GM23338 (cell line): ENCODE measurements around the gene CFAP141. TPM values are rescaled to one million over a fixed set of nuclear protein-coding genes. Genes with fewer than 3 reads are reported as not detected.

Source experiments
- ATAC-seq: fragments of 200-7000 bp; cut with Tn5 transposase; 3 replicates; pipeline ENCODE4 v1.9.1; 2020
- DNase-seq: peaks from one replicate; pipeline ENCODE4 v3.0.0-alpha.2; 2015; ENCODE audit warnings: low spot score
- H2AFZ ChIP-seq: fragments of 200-600 bp; sonication (generic); 2 replicates; pipeline ENCODE4 v1.8.0; 2016; ENCODE audit warnings: antibody characterized with exemption, mild to moderate bottlenecking, moderate library complexity
- H3F3A ChIP-seq: fragments of 200-600 bp; sonication (generic); replicated peaks from 2 replicates; pipeline ENCODE4 v1.8.0; 2017; ENCODE audit warnings: antibody characterized with exemption, mixed run types, low read depth
- H3K27ac ChIP-seq: fragments of 200-600 bp; sonication (generic); 2 replicates; pipeline ENCODE4 v1.6.1; 2016; ENCODE audit warnings: low read depth
- H3K27me3 ChIP-seq: fragments of 200-600 bp; sonication (generic); 2 replicates; pipeline ENCODE4 v1.8.0; 2016; ENCODE audit warnings: mild to moderate bottlenecking, mixed run types, moderate library complexity; ENCODE audit not compliant: insufficient read depth
- H3K36me3 ChIP-seq: fragments of 200-600 bp; sonication (generic); 2 replicates; pipeline ENCODE4 v1.8.0; 2016; ENCODE audit warnings: mild to moderate bottlenecking; ENCODE audit not compliant: insufficient read depth
- H3K4me1 ChIP-seq: fragments of 200-600 bp; sonication (generic); 2 replicates; pipeline ENCODE4 v1.8.0; 2016; ENCODE audit warnings: mild to moderate bottlenecking, moderate library complexity; ENCODE audit not compliant: insufficient read depth
- H3K4me2 ChIP-seq: fragments of 200-600 bp; sonication (generic); 2 replicates; pipeline ENCODE4 v1.7.1; 2017; ENCODE audit warnings: mixed run types
- H3K4me3 ChIP-seq: fragments of 200-600 bp; sonication (generic); 2 replicates; pipeline ENCODE4 v1.6.1; 2016; ENCODE audit warnings: mixed run types
- H3K79me2 ChIP-seq: fragments of 200-600 bp; sonication (generic); replicated peaks from 2 replicates; pipeline ENCODE4 v1.8.0; 2017; ENCODE audit warnings: mild to moderate bottlenecking; ENCODE audit not compliant: insufficient read depth
- H3K9me2 ChIP-seq: fragments of 200-600 bp; sonication (generic); 2 replicates; pipeline ENCODE4 v1.8.0; 2017; ENCODE audit not compliant: insufficient read depth
- H4K20me1 ChIP-seq: fragments of 200-600 bp; sonication (generic); replicated peaks from 2 replicates; pipeline ENCODE4 v1.8.0; 2017; ENCODE audit warnings: mild to moderate bottlenecking; ENCODE audit not compliant: insufficient read depth
- H3K27ac Mint-ChIP-seq: 2 replicates; pipeline ENCODE4 v1.8.0; 2020; ENCODE audit warnings: inconsistent platforms, mild to moderate bottlenecking, moderate library complexity, mixed read lengths
- H3K27me3 Mint-ChIP-seq: 3 replicates; pipeline ENCODE4 v1.8.0; 2022; ENCODE audit warnings: low read depth, mild to moderate bottlenecking, moderate library complexity, mixed read lengths, inconsistent platforms; ENCODE audit not compliant: insufficient read depth, poor library complexity
- H3K36me3 Mint-ChIP-seq: 3 replicates; pipeline ENCODE4 v1.8.0; 2021; ENCODE audit warnings: low read depth, mild to moderate bottlenecking, inconsistent platforms, moderate library complexity, mixed read lengths
- H3K4me1 Mint-ChIP-seq: 3 replicates; pipeline ENCODE4 v1.8.0; 2020; ENCODE audit warnings: mild to moderate bottlenecking, inconsistent platforms, mixed read lengths
- H3K4me3 Mint-ChIP-seq: 3 replicates; pipeline ENCODE4 v1.8.0; 2021; ENCODE audit warnings: moderate library complexity, mild to moderate bottlenecking, inconsistent platforms, mixed read lengths
- H3K9me3 Mint-ChIP-seq: 3 replicates; pipeline ENCODE4 v1.8.0; 2020; ENCODE audit warnings: moderate library complexity, mild to moderate bottlenecking, inconsistent platforms, mixed read lengths
- CREB1 ChIP-seq: fragments of 250-450 bp; sonication (Bioruptor Pico); IDR thresholded peaks from 2 replicates; pipeline ENCODE4 v1.5.0; 2020; ENCODE audit warnings: low read depth, mild to moderate bottlenecking, moderate library complexity
- CTCF ChIP-seq, 2 experiments: fragments of 200-600 bp in 1 of 2; sonication (generic) in 1 of 2; conservative IDR thresholded peaks; 2 replicates each; pipeline versions ENCODE4 v1.5.1 to v1.6.1; 2016 to 2017; ENCODE audit warnings: antibody characterized with exemption in 2 of 2, low read depth in 2 of 2, mild to moderate bottlenecking in 2 of 2, moderate library complexity in 1 of 2
- ETS1 ChIP-seq: IDR thresholded peaks from 2 replicates; pipeline ENCODE4 v1.6.1; 2016; ENCODE audit warnings: antibody characterized with exemption
- EZH2 ChIP-seq: fragments of 200-600 bp; sonication (generic); IDR thresholded peaks from one replicate; pipeline ENCODE4 v1.8.0; 2017; ENCODE audit warnings: antibody characterized with exemption, mild to moderate bottlenecking, low read depth; ENCODE audit not compliant: unreplicated experiment
- EZH2phosphoT487 ChIP-seq: fragments of 200-600 bp; sonication (generic); IDR thresholded peaks from one replicate; pipeline ENCODE4 v1.8.1; 2018; ENCODE audit warnings: antibody characterized with exemption; ENCODE audit not compliant: unreplicated experiment
- JUNB ChIP-seq: IDR thresholded peaks from one replicate; pipeline ENCODE4 v1.6.1; 2016; ENCODE audit warnings: antibody characterized with exemption; ENCODE audit not compliant: unreplicated experiment
- NANOG ChIP-seq: IDR thresholded peaks from 2 replicates; pipeline ENCODE4 v1.6.1; 2016; ENCODE audit warnings: antibody characterized with exemption, borderline replicate concordance
- POLR2AphosphoS5 ChIP-seq: IDR thresholded peaks from 2 replicates; pipeline ENCODE4 v1.6.1; 2016; ENCODE audit warnings: antibody characterized with exemption, low read depth
- REST ChIP-seq: IDR thresholded peaks from one replicate; pipeline ENCODE4 v1.6.1; 2018; ENCODE audit warnings: antibody characterized with exemption; ENCODE audit not compliant: unreplicated experiment
- STAT1 ChIP-seq: IDR thresholded peaks from one replicate; pipeline ENCODE4 v1.6.1; 2016; ENCODE audit warnings: antibody characterized with exemption; ENCODE audit not compliant: unreplicated experiment
- ZNF114 ChIP-seq: fragments of 250-450 bp; sonication (Bioruptor Pico); IDR thresholded peaks from 2 replicates; pipeline ENCODE4 v1.5.0; 2020; ENCODE audit warnings: mild to moderate bottlenecking, moderate library complexity
- ZNF331 ChIP-seq: fragments of 250-450 bp; sonication (Bioruptor Pico); IDR thresholded peaks from 2 replicates; pipeline ENCODE4 v1.5.0; 2020; ENCODE audit warnings: low read depth, mild to moderate bottlenecking, moderate library complexity
- ZNF462 ChIP-seq: fragments of 250-450 bp; sonication (Bioruptor Pico); IDR thresholded peaks from 2 replicates; pipeline ENCODE4 v1.5.0; 2020; ENCODE audit warnings: mild to moderate bottlenecking, moderate library complexity
- polyA plus RNA-seq: library from polyadenylated mRNA; unstranded; fragments of >200 nt; fragmentation: Nextera tagmentation; extraction: Ambion mirVana; gene quantifications from 2 replicates; pipeline ENCODE4 v1.2.1, GENCODE V29; 2016
- total RNA-seq: library from RNA; depleted of rRNA; stranded (reverse); fragments of >200 nt; shearing (Covaris generic); gene quantifications from 2 replicates; pipeline ENCODE4 v1.2.3, GENCODE V29; 2014

CFAP141 gene
- total and polyA plus RNA-seq, 2 experiments from 2014 or later: not detected

- no peaks in the 10 kb centered on the region for H3K9me3 Mint-ChIP-seq
- H3K27me3 Mint-ChIP-seq: peaks cover 3% of the 10 kb centered on the region
- H3K27me3 ChIP-seq: no peaks in the 10 kb centered on the region
- H3K79me2 ChIP-seq: peaks cover 98% of the 10 kb centered on the region
- no peaks in the 10 kb centered on the region for H3K9me2 ChIP-seq
- H3K4me3 ChIP-seq: no peak overlapping the region
- no peak overlapping the region for H3K4me2 ChIP-seq
- peaks cover 76% of the 10 kb centered on the region for H4K20me1 ChIP-seq
- H3K36me3 ChIP-seq: peaks cover 34% of the 10 kb centered on the region
- no peak overlapping the region for H3K4me3 Mint-ChIP-seq
- no peak overlapping the region for H2AFZ ChIP-seq
- H3F3A ChIP-seq: peaks cover 9% of the 10 kb centered on the region; the same call in 1 of the 2 replicates
- H3K4me1 Mint-ChIP-seq: peaks cover 42% of the 10 kb centered on the region
- H3K27ac Mint-ChIP-seq: no peak overlapping the region; the same call in 1 of the 2 replicates
- H3K4me1 ChIP-seq: peaks cover 38% of the 10 kb centered on the region
- no peak for ATAC-seq
- H3K36me3 Mint-ChIP-seq: peaks cover 80% of the 10 kb centered on the region
- DNase-seq: no peak
- no peak overlapping the region for H3K27ac ChIP-seq
- TF ChIP-seq ETS1 (no peak), ZNF114 (no peak), EZH2 (no peak), ZNF331 (no peak), REST (no peak), NANOG (no peak), STAT1 (no peak), CREB1 (CRISPR knock-in tag) (no peak), EZH2phosphoT487 (no peak), JUNB (no peak), POLR2AphosphoS5 (no peak), CTCF (conservative IDR thresholded peaks at IDR 0.05; ENCODE audit: low read depth in 2 of 2) (no peak), ZNF462 (CRISPR knock-in tag) (no peak)
Measured at GRCh38 chr1:154176337-154176736, 29.8 kb downstream of the CFAP141 start.
